ENCODE results near the gene DCUN1D1. TPM values are rescaled to one million over a fixed set of nuclear protein-coding genes. Genes with fewer than 3 reads are reported as not detected.

DCUN1D1 gene
- total RNA-seq, 1 donor from 2014 or later: 64.6 TPM

DNA sequence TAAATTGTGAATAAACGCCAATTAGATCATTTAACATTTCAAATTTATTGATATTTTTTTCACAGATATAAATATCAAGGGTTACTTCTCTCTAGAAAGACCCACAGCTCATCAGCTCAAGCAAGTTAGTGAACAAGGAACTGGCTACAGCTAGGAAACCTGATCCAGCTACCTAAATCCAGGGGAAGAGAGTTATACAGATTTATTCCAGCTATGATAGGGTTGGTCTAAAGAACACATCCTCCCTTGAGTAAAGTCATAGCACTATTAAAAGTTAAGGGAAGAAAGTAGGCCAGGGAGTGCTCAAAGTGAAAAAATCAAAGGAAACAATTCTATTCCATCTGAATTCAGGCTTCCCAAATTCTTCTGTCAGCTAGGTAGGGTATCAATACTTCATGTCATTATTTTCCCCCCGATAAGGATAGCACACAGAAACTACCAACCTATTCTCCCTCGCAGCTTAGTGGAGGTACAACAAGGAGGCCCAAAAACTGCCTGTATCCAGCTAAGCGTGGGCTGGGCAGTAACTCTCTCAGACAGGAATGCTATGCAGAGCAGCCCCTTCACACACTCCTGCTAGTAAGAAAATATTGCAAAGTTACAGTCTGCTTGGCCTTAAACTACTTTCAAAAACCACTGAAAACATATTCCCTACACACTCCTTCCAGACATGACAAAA is 44.0 kb downstream of the DCUN1D1 start:
- no peaks in the 10 kb centered on the region for H3K27me3 Mint-ChIP-seq
- peaks cover 7% of the 10 kb centered on the region for H3K4me1 Mint-ChIP-seq (ENCODE audit: low read depth)

DNA sequence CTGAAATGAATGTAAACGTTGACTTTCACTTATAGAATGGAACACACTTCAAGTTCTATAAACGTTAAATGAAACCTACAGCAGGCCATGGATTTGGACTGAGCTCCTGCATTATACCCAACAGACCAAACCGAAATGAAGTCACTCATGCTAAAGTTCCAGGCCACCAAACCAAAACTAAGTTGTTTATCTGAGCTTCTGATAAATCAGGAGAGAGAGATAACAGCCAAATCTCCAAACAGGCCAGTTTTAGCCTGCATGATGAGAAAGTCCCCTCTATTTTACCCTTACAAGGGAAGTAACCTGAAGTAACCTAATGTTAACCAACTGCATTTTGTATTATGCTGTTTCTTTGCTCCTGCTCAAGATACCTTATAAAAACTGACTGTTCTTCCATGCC is 44.5 kb downstream of the DCUN1D1 start:
- H3K27me3 Mint-ChIP-seq: no peaks in the 10 kb centered on the region
- TF ChIP-seq, protein P1, sequence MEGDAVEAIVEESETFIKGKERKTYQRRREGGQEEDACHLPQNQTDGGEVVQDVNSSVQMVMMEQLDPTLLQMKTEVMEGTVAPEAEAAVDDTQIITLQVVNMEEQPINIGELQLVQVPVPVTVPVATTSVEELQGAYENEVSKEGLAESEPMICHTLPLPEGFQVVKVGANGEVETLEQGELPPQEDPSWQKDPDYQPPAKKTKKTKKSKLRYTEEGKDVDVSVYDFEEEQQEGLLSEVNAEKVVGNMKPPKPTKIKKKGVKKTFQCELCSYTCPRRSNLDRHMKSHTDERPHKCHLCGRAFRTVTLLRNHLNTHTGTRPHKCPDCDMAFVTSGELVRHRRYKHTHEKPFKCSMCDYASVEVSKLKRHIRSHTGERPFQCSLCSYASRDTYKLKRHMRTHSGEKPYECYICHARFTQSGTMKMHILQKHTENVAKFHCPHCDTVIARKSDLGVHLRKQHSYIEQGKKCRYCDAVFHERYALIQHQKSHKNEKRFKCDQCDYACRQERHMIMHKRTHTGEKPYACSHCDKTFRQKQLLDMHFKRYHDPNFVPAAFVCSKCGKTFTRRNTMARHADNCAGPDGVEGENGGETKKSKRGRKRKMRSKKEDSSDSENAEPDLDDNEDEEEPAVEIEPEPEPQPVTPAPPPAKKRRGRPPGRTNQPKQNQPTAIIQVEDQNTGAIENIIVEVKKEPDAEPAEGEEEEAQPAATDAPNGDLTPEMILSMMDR (IDR thresholded peaks at IDR 0.05; ENCODE audit: unreplicated experiment): no peak
- H3K4me1 Mint-ChIP-seq (ENCODE audit: low read depth): peaks cover 7% of the 10 kb centered on the region
- peaks cover 11% of the 10 kb centered on the region for H3K36me3 Mint-ChIP-seq (ENCODE audit: insufficient read depth)
- H3K27ac Mint-ChIP-seq: no peak overlapping the region
- H3K4me3 Mint-ChIP-seq (ENCODE audit: low read depth): no peak overlapping the region
- no peak for DNase-seq (ENCODE audit: low spot score, unreplicated experiment)
- peaks cover 11% of the 10 kb centered on the region for H3K9me3 Mint-ChIP-seq (ENCODE audit: low read depth)

More for the DNA sequence above, 44.0 kb downstream of the DCUN1D1 start:
- Mint-ChIP-seq H3K36me3 (ENCODE audit: insufficient read depth) (peaks cover 11% of the 10 kb centered on the region), H3K9me3 (ENCODE audit: low read depth) (peaks cover 10% of the 10 kb centered on the region), H3K4me3 (ENCODE audit: low read depth) (no peak overlapping the region), H3K27ac (no peak overlapping the region)
- TF ChIP-seq, protein P1 (IDR thresholded peaks at IDR 0.05; ENCODE audit: unreplicated experiment): no peak
- no peak for DNase-seq (ENCODE audit: low spot score, unreplicated experiment)

DNA sequence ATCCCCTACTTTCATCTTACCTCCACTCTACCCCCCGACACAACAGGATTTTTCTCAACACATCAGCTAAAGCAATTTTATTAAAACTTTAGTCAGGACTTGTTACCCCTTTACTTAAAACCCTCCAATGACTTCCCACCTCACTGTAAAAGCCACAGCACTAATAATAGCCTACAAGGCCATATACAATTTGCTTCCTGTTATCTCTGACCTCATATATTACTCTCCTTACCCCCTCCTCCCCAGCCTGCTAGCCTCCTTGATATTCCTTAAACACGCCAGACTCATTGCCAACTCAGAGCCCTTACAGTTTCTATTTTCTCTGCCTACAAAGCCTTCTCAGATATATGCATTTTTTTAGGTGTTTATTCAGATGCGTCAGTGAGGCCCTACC is 54.4 kb downstream of the DCUN1D1 start:
- TF ChIP-seq, protein P1 (IDR thresholded peaks at IDR 0.05; ENCODE audit: unreplicated experiment): no peak
- Mint-ChIP-seq H3K36me3 (ENCODE audit: insufficient read depth) (peaks cover 16% of the 10 kb centered on the region), H3K27me3 (no peaks in the 10 kb centered on the region), H3K9me3 (ENCODE audit: low read depth) (no peaks in the 10 kb centered on the region), H3K27ac (no peak overlapping the region), H3K4me3 (ENCODE audit: low read depth) (no peak overlapping the region), H3K4me1 (ENCODE audit: low read depth) (peaks cover 7% of the 10 kb centered on the region)
- no peak for DNase-seq (ENCODE audit: low spot score, unreplicated experiment)

DNA sequence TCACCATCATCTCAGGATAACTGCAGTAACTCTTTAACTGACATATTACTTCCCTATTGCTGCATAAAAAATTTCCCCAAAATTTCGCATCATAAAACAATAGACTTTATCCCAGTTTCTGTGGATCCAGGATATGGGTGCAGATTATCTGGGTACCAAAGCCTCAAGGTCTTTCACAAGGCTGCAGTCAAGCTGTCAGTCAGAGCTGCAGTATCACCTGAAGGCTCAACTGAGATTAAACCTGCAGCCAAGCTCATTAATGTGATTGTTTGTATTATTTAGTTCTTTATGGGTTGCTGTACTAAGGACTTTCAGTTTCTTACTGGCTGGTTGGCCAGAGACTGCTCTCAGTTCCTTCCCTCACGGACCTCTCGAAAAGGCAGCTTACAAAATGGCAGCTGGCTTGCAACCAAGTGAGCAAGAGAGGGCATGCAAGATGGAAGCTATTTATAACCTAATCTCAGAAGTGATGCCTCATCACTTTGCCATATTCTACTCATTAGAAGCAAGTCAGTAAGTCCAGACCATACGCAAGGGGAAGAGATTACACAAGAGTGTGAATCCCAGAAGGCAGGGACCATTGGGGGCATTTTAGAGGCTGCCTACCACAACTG is 54.9 kb downstream of the DCUN1D1 start:
- DNase-seq (ENCODE audit: low spot score, unreplicated experiment): no peak
- TF ChIP-seq, protein P1 (IDR thresholded peaks at IDR 0.05; ENCODE audit: unreplicated experiment): no peak
- Mint-ChIP-seq H3K27ac (no peak overlapping the region), H3K4me3 (ENCODE audit: low read depth) (no peak overlapping the region), H3K4me1 (ENCODE audit: low read depth) (peaks cover 12% of the 10 kb centered on the region), H3K36me3 (ENCODE audit: insufficient read depth) (peaks cover 16% of the 10 kb centered on the region), H3K9me3 (ENCODE audit: low read depth) (no peaks in the 10 kb centered on the region), H3K27me3 (no peaks in the 10 kb centered on the region)

DNA sequence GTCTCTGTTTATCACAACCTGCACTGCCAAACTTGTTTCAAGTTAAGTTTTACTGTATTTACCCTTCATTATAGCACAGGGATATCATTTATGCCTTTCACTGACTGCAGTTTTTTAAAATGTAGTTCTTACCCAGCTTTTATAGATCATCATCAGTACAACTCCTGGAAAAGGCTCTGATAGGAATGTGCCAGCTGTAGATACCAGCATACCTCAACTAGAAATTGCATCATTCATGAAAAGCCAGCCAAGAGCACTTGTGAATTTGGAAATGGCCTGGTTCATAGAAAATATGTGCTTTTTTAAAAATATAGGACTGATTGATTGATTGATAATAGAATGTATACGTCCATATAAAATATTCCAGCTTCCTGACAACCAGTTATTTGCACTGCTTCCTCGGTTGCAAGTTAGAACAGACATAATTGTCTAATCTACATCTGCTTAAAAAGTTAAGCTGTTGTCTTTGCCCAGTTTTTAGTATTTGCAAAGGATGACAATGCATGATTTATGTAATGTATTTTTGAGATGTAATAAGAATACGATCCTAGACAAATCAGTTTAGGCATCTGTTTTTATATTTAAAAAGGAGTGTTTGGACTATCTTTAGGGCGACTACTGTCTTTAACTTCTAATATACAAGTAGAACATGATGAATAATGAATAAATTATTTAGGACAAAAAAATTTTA is 58.5 kb downstream of the DCUN1D1 start:
- TF ChIP-seq, protein P1 (IDR thresholded peaks at IDR 0.05; ENCODE audit: unreplicated experiment): no peak
- Mint-ChIP-seq H3K4me3 (ENCODE audit: low read depth) (no peak overlapping the region), H3K9me3 (ENCODE audit: low read depth) (no peaks in the 10 kb centered on the region), H3K4me1 (ENCODE audit: low read depth) (peaks cover 25% of the 10 kb centered on the region), H3K36me3 (ENCODE audit: insufficient read depth) (peaks cover 13% of the 10 kb centered on the region), H3K27ac (no peak overlapping the region), H3K27me3 (no peaks in the 10 kb centered on the region)
- DNase-seq (ENCODE audit: low spot score, unreplicated experiment): no peak
